ENCODE results near the gene PLD2.
"Not testable (repeated sequence)": the region's sequence is repeated elsewhere in the genome, so short reads cannot be mapped to it uniquely, and the experiment has no call there.

PLD2 gene

GRCh38 chr17:4861052-4861451, 54.1 kb downstream of the PLD2 start:
- H3K36me3 ChIP-seq (ENCODE audit: low read length) = no peaks in the 10 kb centered on the region
- TF ChIP-seq CTCF (IDR thresholded peaks at IDR 0.05; ENCODE audit: insufficient read depth, low read length, poor library complexity, severe bottlenecking) = no peak
- TF ChIP-seq EZH2phosphoT487 (conservative IDR thresholded peaks at IDR 0.05; ENCODE audit: low read length) = no peak
- no peaks in the 10 kb centered on the region for H3K9me3 ChIP-seq (ENCODE audit: insufficient read depth, low read length)
- H3K4me2 ChIP-seq (ENCODE audit: low read depth, low read length, poor library complexity, severe bottlenecking) = no peak overlapping the region
- no peak overlapping the region for H3K4me3 ChIP-seq (ENCODE audit: insufficient read depth, low read length, poor library complexity, severe bottlenecking)
- H3K27ac ChIP-seq (ENCODE audit: low read depth, low read length) = no peak overlapping the region
- H3K9ac ChIP-seq (ENCODE audit: low read length) = no peak overlapping the region
- no peak overlapping the region for H2AFZ ChIP-seq (ENCODE audit: low read depth, low read length, severe bottlenecking)
- H3F3A ChIP-seq (ENCODE audit: insufficient read depth) = no peaks in the 10 kb centered on the region
- no peaks in the 10 kb centered on the region for H3K9me2 ChIP-seq (replicated peaks; ENCODE audit: insufficient read depth, low read length)
- no peaks in the 10 kb centered on the region for H4K20me1 ChIP-seq (ENCODE audit: low read depth, low read length)
- no peaks in the 10 kb centered on the region for H3K27me3 ChIP-seq (ENCODE audit: low read length)
- no peaks in the 10 kb centered on the region; the same call in 1 of the 2 replicates for H3K79me2 ChIP-seq (ENCODE audit: insufficient read depth, low read length)

- H3K36me3 ChIP-seq (ENCODE audit: low read length) = no peaks in the 10 kb centered on the region
- H3K27me3 ChIP-seq (ENCODE audit: low read length) = no peaks in the 10 kb centered on the region
- no peaks in the 10 kb centered on the region for H4K20me1 ChIP-seq (ENCODE audit: low read depth, low read length)
- no peaks in the 10 kb centered on the region for H3K9me2 ChIP-seq (replicated peaks; ENCODE audit: insufficient read depth, low read length)
- H3K9ac ChIP-seq (ENCODE audit: low read length) = no peak overlapping the region
- no peaks in the 10 kb centered on the region; the same call in 1 of the 2 replicates for H3K79me2 ChIP-seq (ENCODE audit: insufficient read depth, low read length)
- H3K9me3 ChIP-seq (ENCODE audit: insufficient read depth, low read length) = no peaks in the 10 kb centered on the region
- no peak overlapping the region for H2AFZ ChIP-seq (ENCODE audit: low read depth, low read length, severe bottlenecking)
- H3F3A ChIP-seq (ENCODE audit: insufficient read depth) = no peaks in the 10 kb centered on the region
- no peak overlapping the region for H3K27ac ChIP-seq (ENCODE audit: low read depth, low read length)
- no peak overlapping the region for H3K4me3 ChIP-seq (ENCODE audit: insufficient read depth, low read length, poor library complexity, severe bottlenecking)
- TF ChIP-seq EZH2phosphoT487 (conservative IDR thresholded peaks at IDR 0.05; ENCODE audit: low read length) (no peak), CTCF (IDR thresholded peaks at IDR 0.05; ENCODE audit: insufficient read depth, low read length, poor library complexity, severe bottlenecking) (no peak)
- no peak overlapping the region for H3K4me2 ChIP-seq (ENCODE audit: low read depth, low read length, poor library complexity, severe bottlenecking)
Measured at GRCh38 chr17:4862720-4863119, 55.8 kb downstream of the PLD2 start.

- H3K4me3 ChIP-seq (ENCODE audit: insufficient read depth, low read length, poor library complexity, severe bottlenecking) = no peak overlapping the region
- no peaks in the 10 kb centered on the region for H4K20me1 ChIP-seq (ENCODE audit: low read depth, low read length)
- no peaks in the 10 kb centered on the region for H3K9me2 ChIP-seq (replicated peaks; ENCODE audit: insufficient read depth, low read length)
- no peaks in the 10 kb centered on the region for H3K27me3 ChIP-seq (ENCODE audit: low read length)
- H3K9me3 ChIP-seq (ENCODE audit: insufficient read depth, low read length) = no peaks in the 10 kb centered on the region
- H3K36me3 ChIP-seq (ENCODE audit: low read length) = no peaks in the 10 kb centered on the region
- no peak overlapping the region for H3K27ac ChIP-seq (ENCODE audit: low read depth, low read length)
- H2AFZ ChIP-seq (ENCODE audit: low read depth, low read length, severe bottlenecking) = no peak overlapping the region
- TF ChIP-seq CTCF (IDR thresholded peaks at IDR 0.05; ENCODE audit: insufficient read depth, low read length, poor library complexity, severe bottlenecking) (no peak), EZH2phosphoT487 (conservative IDR thresholded peaks at IDR 0.05; ENCODE audit: low read length) (no peak)
- H3K4me2 ChIP-seq (ENCODE audit: low read depth, low read length, poor library complexity, severe bottlenecking) = no peak overlapping the region
- no peaks in the 10 kb centered on the region; the same call in 1 of the 2 replicates for H3K79me2 ChIP-seq (ENCODE audit: insufficient read depth, low read length)
- no peaks in the 10 kb centered on the region for H3F3A ChIP-seq (ENCODE audit: insufficient read depth)
- no peak overlapping the region for H3K9ac ChIP-seq (ENCODE audit: low read length)
Measured at GRCh38 chr17:4863321-4863720, 56.4 kb downstream of the PLD2 start.

- not testable (repeated sequence) for H3K4me2 ChIP-seq (ENCODE audit: low read depth, low read length, poor library complexity, severe bottlenecking); H2AFZ ChIP-seq (ENCODE audit: low read depth, low read length, severe bottlenecking)
Measured at GRCh38 chr17:4867535-4867934, 60.6 kb downstream of the PLD2 start.

GRCh38 chr17:4869058-4869998, 62.4 kb downstream of the PLD2 start:
- H3K9me3 ChIP-seq (ENCODE audit: insufficient read depth, low read length); H3K36me3 ChIP-seq (ENCODE audit: low read length): not testable (repeated sequence)

More at GRCh38 chr17:4867535-4867934, 60.6 kb downstream of the PLD2 start:
- H4K20me1 ChIP-seq (ENCODE audit: low read depth, low read length); H3K27ac ChIP-seq (ENCODE audit: low read depth, low read length); H3K9ac ChIP-seq (ENCODE audit: low read length); H3K27me3 ChIP-seq (ENCODE audit: low read length); H3K9me3 ChIP-seq (ENCODE audit: insufficient read depth, low read length); H3K79me2 ChIP-seq (ENCODE audit: insufficient read depth, low read length); H3K4me3 ChIP-seq (ENCODE audit: insufficient read depth, low read length, poor library complexity, severe bottlenecking); H3K36me3 ChIP-seq (ENCODE audit: low read length); H3F3A ChIP-seq (ENCODE audit: insufficient read depth); H3K9me2 ChIP-seq (replicated peaks; ENCODE audit: insufficient read depth, low read length): not testable (repeated sequence)

More at GRCh38 chr17:4869058-4869998, 62.4 kb downstream of the PLD2 start:
- not testable (repeated sequence) for H3K4me2 ChIP-seq (ENCODE audit: low read depth, low read length, poor library complexity, severe bottlenecking); H3K27me3 ChIP-seq (ENCODE audit: low read length); H3K79me2 ChIP-seq (ENCODE audit: insufficient read depth, low read length); H3K9me2 ChIP-seq (replicated peaks; ENCODE audit: insufficient read depth, low read length); H3K27ac ChIP-seq (ENCODE audit: low read depth, low read length); H4K20me1 ChIP-seq (ENCODE audit: low read depth, low read length); H3F3A ChIP-seq (ENCODE audit: insufficient read depth); H3K9ac ChIP-seq (ENCODE audit: low read length); H2AFZ ChIP-seq (ENCODE audit: low read depth, low read length, severe bottlenecking); H3K4me3 ChIP-seq (ENCODE audit: insufficient read depth, low read length, poor library complexity, severe bottlenecking)
